Smooth muscle cell (in vitro differentiated cells): ENCODE measurements around the gene KIF1C. TPM values are rescaled to one million over a fixed set of nuclear protein-coding genes. Genes with fewer than 3 reads are reported as not detected.

Experiments
- DNase-seq: peaks from one replicate; lab custom pipeline; 2025; ENCODE audit not compliant: unreplicated experiment; lab: John Stamatoyannopoulos, UW
- H2AFZ ChIP-seq: fragments of 200-600 bp; sonication (generic); 2 replicates; pipeline ENCODE4 v1.6.0; 2016; ENCODE audit warnings: antibody characterized with exemption, low read depth, mild to moderate bottlenecking
- H3F3A ChIP-seq: fragments of 200-600 bp; sonication (generic); 2 replicates; pipeline ENCODE4 v1.6.0; 2017; ENCODE audit warnings: antibody characterized with exemption, low read depth
- H3K27ac ChIP-seq: fragments of 200-600 bp; sonication (generic); 2 replicates; pipeline ENCODE4 v1.5.1; 2016; ENCODE audit warnings: low read depth, mild to moderate bottlenecking
- H3K27me3 ChIP-seq: fragments of 200-600 bp; sonication (generic); 2 replicates; pipeline ENCODE4 v1.6.1; 2016; ENCODE audit warnings: low read depth, mild to moderate bottlenecking
- H3K36me3 ChIP-seq: fragments of 200-600 bp; sonication (generic); 2 replicates; pipeline ENCODE4 v1.5.1; 2016; ENCODE audit warnings: low read depth
- H3K4me1 ChIP-seq: fragments of 200-600 bp; sonication (generic); 2 replicates; pipeline ENCODE4 v1.5.1; 2016; ENCODE audit warnings: low read depth
- H3K4me2 ChIP-seq: fragments of 200-600 bp; sonication (generic); 2 replicates; pipeline ENCODE4 v1.6.0; 2016; ENCODE audit warnings: mild to moderate bottlenecking
- H3K4me3 ChIP-seq: fragments of 200-600 bp; sonication (generic); 2 replicates; pipeline ENCODE4 v1.5.1; 2016; ENCODE audit warnings: mild to moderate bottlenecking
- H3K79me2 ChIP-seq: fragments of 200-600 bp; sonication (generic); 2 replicates; pipeline ENCODE4 v1.6.0; 2016; ENCODE audit warnings: low read depth, mild to moderate bottlenecking
- H3K9ac ChIP-seq: fragments of 200-600 bp; sonication (generic); 2 replicates; pipeline ENCODE4 v1.6.0; 2016; ENCODE audit warnings: low read depth
- H3K9me3 ChIP-seq: fragments of 200-600 bp; sonication (generic); replicated peaks from 2 replicates; pipeline ENCODE4 v1.5.1; 2016; ENCODE audit warnings: low read depth
- H4K20me1 ChIP-seq: fragments of 200-600 bp; sonication (generic); 2 replicates; pipeline ENCODE4 v1.6.0; 2016; ENCODE audit warnings: low read depth
- CTCF ChIP-seq: fragments of 200-600 bp; sonication (generic); IDR thresholded peaks from 2 replicates; pipeline ENCODE4 v1.5.1; 2017; ENCODE audit warnings: borderline replicate concordance, mild to moderate bottlenecking, antibody characterized with exemption; ENCODE audit not compliant: insufficient read depth, poor library complexity, severe bottlenecking
- WGBS: methylation state at CpG from one replicate; pipeline ENCODE4 v1.1.7; 2016; ENCODE audit warnings: low lambda C conversion rate; 5-methylcytosine and 5-hydroxymethylcytosine counted together
- polyA plus RNA-seq: library from polyadenylated mRNA; unstranded; fragments of >200 nt; fragmentation: Nextera tagmentation; extraction: Ambion mirVana; gene quantifications from 2 replicates; pipeline ENCODE4 v1.2.1, GENCODE V29; 2016
- total RNA-seq: library from RNA; depleted of rRNA; stranded (reverse); fragments of >200 nt; gene quantifications from 2 replicates; pipeline ENCODE4 v1.2.3, GENCODE V29; 2014

Gene KIF1C
- total and polyA plus RNA-seq, 2 experiments from 2014 or later = 20.9 to 36.2 TPM

- H3K9ac ChIP-seq = peak overlapping the region; percentile 13
- WGBS = 7% methylated on average over 37 of the region's 48 CpGs
Measured at GRCh38 chr17:5031365-5032082, 33.8 kb downstream of the KIF1C start.

GRCh38 chr17:5032865-5033264 is 35.1 kb downstream of the KIF1C start:
- DNase-seq = no peak
- Histone ChIP-seq H3K9ac (no peak overlapping the region), H3K27ac (no peak overlapping the region), H3K36me3 (no peaks in the 10 kb centered on the region), H3K27me3 (peaks cover 21% of the 10 kb centered on the region), H3K79me2 (no peaks in the 10 kb centered on the region), H3K9me3 (no peaks in the 10 kb centered on the region), H4K20me1 (no peaks in the 10 kb centered on the region), H2AFZ (no peak overlapping the region), H3K4me2 (no peak overlapping the region), H3K4me3 (no peak overlapping the region), H3F3A (no peaks in the 10 kb centered on the region), H3K4me1 (no peaks in the 10 kb centered on the region)
- 95% methylated on average over 6 of the region's 6 CpGs for WGBS
- TF ChIP-seq CTCF = no peak

More at GRCh38 chr17:5031365-5032082, 33.8 kb downstream of the KIF1C start:
- Histone ChIP-seq H3K36me3 (no peaks in the 10 kb centered on the region), H3K27ac (peak overlapping the region; percentile 35), H4K20me1 (no peaks in the 10 kb centered on the region), H3K4me1 (no peaks in the 10 kb centered on the region), H3K4me3 (peak overlapping the region; percentile 53), H3K9me3 (no peaks in the 10 kb centered on the region), H3K4me2 (peak overlapping the region; percentile 83), H3K79me2 (no peaks in the 10 kb centered on the region), H2AFZ (peak overlapping the region; percentile 67), H3K27me3 (peaks cover 21% of the 10 kb centered on the region), H3F3A (no peaks in the 10 kb centered on the region)
- peak; percentile 68 for DNase-seq
- peak; percentile 71 for TF ChIP-seq CTCF

- 91% methylated on average over 13 of the region's 13 CpGs for WGBS
- peaks cover 21% of the 10 kb centered on the region for H3K27me3 ChIP-seq
- no peak overlapping the region for H3K27ac ChIP-seq
- TF ChIP-seq CTCF = no peak
- no peaks in the 10 kb centered on the region for H3K36me3 ChIP-seq
- no peaks in the 10 kb centered on the region for H3K4me1 ChIP-seq
- no peak overlapping the region for H3K4me3 ChIP-seq
- no peaks in the 10 kb centered on the region for H3K9me3 ChIP-seq
- no peak overlapping the region for H2AFZ ChIP-seq
- no peak for DNase-seq
- H3K79me2 ChIP-seq = no peaks in the 10 kb centered on the region
- no peak overlapping the region for H3K4me2 ChIP-seq
- H3K9ac ChIP-seq = no peak overlapping the region
- no peaks in the 10 kb centered on the region for H4K20me1 ChIP-seq
- no peaks in the 10 kb centered on the region for H3F3A ChIP-seq
Measured at GRCh38 chr17:5033352-5034015, 35.7 kb downstream of the KIF1C start.
